Measurements from ENCODE around the gene BCAS1.

DNA sequence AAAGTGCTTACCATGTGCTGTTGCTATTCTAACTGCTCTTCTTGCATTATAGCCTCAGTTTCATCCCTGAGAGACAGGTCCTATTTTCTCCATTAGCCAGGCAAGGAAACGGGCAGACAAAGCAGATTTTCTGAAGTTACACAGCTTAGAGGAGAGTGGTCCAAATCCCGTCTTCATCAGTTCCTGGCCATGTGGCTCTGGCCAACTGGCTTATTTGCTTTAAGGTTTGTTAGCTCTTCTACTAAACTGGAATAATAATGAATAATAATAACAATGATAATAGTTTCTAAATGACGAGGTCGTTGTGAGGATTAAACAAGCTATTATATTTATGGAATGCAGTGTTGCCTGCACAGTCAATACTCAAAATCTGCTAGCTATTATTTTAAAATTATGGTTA is 35.8 kb upstream of the BCAS1 start:
- TF ChIP-seq YY1 (IDR thresholded peaks at IDR 0.05; ENCODE audit: insufficient read depth, insufficient read length) (no peak), ZNF274 (IDR thresholded peaks at IDR 0.05; ENCODE audit: low read depth, low read length) (no peak), SUZ12 (IDR thresholded peaks at IDR 0.05; ENCODE audit: extremely low read depth, insufficient read depth, insufficient read length) (no peak)

All from NT2/D1 (cell line).